ENCODE data around the gene PITPNC1.
"Not testable (repeated sequence)": the region's sequence is repeated elsewhere in the genome, so short reads cannot be mapped to it uniquely, and the experiment has no call there.

PITPNC1 gene

DNA sequence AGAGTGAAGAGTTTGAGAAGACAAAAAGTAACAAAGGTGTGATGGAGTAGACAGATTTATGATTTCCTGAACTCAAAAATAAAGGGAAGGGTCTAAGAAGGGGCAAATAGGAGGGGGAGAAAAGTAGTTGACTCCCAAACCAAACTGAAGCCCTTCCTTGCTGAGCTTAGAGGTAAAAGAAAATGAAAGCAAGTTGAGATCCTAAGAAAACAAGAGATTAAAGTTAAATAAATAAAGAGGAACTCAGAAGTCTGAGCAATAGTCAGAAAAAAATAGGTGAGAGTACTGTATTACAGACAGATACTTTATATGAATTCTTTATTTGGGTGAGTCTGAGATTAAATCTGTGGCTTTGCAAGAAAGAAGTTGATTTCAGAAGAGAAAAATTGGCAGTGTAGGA is 7.4 kb upstream of the PITPNC1 start:
- DNase-seq (ENCODE audit: low read depth), result no peak

DNA sequence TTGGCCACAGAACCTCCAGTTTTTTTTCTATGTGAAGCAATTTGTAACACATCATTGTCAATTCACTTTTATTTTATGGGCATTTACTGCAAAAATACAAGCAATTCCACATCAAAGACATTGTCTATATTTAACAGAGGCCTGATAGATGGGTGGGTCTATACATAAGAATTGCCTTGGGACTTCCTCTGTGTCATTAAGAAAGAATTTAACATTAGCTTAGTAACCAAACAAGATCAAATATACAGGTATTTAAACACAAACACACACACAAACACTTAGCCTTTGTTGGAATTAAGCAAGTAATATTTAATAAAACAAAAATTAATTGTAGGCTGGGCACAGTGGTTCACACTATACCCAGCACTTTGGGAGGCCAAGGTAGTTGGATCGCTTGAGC is 4.3 kb upstream of the PITPNC1 start:
- no peak for DNase-seq (ENCODE audit: low read depth)

GRCh38 chr17:67374329-67375053 is 2.6 kb upstream of the PITPNC1 start:
- DNase-seq (ENCODE audit: low read depth), result peak; percentile 76

GRCh38 chr17:67375054-67375427 is 2.0 kb upstream of the PITPNC1 start:
- DNase-seq (ENCODE audit: low read depth), result no peak

- no peak for DNase-seq (ENCODE audit: low read depth)
Observed at GRCh38 chr17:67375716-67376115, 1.4 kb upstream of the PITPNC1 start.

DNA sequence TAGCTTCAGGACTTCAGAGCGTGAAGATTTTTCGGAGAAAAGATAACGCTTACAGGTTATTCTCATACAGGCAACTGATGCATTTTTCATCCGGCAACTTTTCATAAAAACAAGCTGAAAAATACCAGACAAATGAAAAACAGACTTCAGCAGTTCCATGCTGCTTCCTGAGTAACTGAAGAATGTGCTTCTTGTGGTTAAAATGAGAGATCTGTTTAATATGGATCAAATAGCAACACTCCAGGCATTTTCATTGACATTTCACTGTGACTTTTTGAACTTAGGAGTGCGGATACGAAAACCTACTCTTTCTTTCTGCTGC is 705 bp upstream of the PITPNC1 start:
- no peak for DNase-seq (ENCODE audit: low read depth)

DNA sequence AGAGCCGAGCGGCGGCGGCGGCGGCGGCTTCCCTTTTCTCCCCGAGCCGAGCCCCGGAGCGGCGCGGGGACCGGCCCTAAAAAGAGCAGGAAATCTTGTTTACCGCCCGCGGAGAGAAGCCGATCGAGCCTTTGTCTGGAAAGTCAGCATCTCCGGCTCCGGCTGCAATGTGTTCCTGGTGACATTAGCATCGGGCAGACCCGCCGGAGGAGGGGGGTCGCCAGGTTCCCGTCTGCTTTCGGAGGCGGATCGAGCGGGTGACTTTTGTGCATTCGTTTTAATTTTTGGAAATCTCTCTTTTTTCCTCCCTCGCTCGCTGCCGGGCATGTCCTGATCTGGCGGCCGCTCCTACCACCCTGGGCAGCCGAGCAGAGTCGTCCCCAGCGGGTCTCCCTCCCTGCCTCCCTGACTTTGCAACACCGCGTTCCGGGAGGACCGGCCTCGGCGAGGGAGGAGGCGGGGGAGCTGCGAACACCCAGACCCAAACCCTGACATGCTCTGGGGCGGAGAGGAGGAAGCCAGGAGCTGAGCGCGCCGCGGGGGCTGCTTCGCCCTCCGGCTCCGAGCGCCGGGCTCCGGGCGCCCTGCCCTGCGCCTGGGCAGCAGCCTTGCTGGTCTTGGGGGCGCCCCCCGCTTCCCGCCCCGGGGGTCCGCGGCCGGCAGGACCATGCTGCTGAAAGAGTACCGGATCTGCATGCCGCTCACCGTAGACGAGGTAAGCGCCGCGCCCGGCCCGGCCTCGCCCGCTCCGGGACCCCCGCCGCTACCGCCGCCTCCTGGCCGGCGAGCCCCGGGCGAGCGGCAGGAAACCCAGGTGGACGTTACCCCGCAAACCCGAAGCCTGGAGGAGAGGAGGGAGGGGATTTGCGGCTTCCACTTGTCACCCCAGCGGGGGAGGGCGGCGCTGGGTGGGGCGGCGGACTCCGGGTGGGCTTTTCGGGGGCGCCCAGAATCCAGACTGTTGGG is 690 bp downstream of the PITPNC1 start:
- peak; percentile 39 for DNase-seq (ENCODE audit: low read depth)

DNA sequence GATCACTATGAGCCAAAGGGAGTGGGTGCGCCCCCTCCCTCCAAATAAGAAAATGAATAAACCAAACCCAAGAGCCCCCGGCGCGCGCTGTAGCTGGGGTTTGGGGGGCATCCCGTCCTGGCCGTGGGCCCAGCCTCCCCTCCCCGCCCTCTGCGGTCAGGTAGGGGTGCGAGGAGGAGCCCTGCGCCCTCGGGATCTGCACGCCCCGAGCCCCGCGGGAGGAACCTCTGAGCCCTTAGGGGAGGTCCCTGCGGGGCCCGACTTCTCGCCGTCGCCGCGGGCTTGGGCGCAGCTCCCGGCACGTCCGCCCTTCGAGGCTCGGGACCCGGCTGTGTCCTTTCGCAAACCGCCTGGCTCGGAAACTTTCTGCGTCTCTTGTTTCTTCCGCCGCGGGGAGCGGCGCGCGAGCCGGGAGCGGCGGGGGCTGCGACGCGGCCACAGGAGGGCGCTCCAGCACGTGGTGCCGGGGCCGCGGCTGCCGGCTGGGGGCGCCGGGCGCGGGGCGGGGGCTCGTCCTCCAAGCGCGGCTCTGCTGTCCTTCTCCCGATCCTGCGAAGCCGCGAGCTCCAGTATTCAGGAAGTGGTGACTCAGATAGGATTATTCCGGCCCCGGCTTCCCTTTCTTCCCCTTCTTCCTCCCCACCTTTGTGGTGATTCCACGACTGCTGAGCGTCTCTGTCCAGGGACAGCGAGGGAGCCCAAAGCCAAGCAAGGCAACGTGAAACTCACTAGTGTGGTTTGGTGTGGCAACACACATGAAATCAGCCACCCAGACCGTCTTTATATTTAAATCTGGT is 1.6 kb downstream of the PITPNC1 start:
- DNase-seq (ENCODE audit: low read depth), result peak; percentile 74

DNA sequence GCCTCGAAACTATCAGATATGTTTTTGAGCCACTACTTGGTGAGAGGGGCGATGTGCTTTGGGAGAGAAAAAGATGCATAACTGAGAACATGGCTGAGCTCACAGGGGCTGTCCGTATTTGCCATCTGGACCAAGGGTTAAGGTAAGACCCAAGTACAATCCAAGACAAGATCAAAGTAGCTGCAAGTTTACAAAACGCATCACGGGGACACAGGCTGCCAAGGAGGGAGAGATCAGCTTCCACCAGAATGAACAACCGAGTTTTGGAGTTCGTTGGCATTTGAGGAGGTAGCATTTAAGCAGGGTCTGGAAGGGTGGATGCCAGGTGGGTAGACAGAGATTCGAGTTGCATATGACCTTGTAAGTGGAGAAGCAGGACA is 2.2 kb downstream of the PITPNC1 start:
- DNase-seq (ENCODE audit: low read depth), result no peak

GRCh38 chr17:67381929-67382257 is 4.8 kb downstream of the PITPNC1 start:
- no peak for DNase-seq (ENCODE audit: low read depth)

GRCh38 chr17:67385122-67385988 is 8.3 kb downstream of the PITPNC1 start:
- no peak for DNase-seq (ENCODE audit: low read depth)

- peak; percentile 47 for DNase-seq (ENCODE audit: low read depth)
Observed at GRCh38 chr17:67386965-67387551, 10.0 kb downstream of the PITPNC1 start.

DNA sequence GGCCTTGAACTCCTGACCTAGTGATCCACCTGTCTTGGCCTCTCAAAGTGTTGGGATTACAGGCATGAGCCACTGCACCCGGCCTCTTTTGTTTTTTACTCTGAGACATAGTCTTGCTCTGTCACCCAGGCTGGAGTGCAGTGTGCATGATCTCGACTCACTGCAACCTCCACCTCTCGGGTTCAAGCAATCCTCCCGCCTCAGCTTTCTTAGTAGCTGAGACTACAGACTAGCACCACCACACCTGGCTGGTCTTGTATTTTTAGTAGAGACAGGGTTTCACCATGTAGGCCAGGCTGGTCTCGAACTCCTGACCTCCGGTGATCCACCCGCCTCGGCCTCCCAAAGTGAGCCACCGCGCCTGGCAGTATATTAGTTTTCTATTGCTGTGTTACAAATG is 11.5 kb downstream of the PITPNC1 start:
- DNase-seq (ENCODE audit: low read depth), result not testable (repeated sequence)

GRCh38 chr17:67388986-67389385 is 11.9 kb downstream of the PITPNC1 start:
- no peak for DNase-seq (ENCODE audit: low read depth)

DNA sequence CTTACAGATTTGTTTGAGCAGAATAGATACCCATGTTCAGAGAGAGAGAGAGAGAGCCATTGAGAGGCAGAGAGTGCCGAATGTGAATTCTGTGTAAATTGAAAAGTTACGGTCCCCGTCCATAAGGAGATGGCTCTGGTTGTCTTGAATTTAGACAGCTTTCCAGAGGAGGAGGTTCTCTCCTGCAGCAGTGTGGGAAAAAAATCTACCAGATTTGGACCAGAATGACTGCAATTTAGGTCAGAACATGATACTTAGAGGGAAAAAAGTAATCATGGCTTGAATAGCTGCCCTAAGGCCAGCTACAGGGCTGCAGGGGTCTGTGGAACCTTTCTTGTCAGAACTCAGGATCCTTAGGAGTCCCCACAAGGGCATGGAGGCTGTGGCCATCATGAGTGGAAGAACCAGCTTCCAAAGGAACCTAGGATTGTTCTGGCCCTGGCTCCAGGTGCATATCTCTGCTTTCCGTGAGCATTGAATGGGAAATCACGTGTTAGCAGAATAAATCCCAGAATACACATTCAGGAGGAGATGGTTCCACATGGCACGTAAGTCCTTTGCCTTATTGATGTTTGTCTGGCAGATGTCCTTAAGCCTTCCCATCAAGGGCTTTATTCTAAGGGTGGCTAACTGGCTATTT is 13.0 kb downstream of the PITPNC1 start:
- DNase-seq (ENCODE audit: low read depth), result no peak

DNA sequence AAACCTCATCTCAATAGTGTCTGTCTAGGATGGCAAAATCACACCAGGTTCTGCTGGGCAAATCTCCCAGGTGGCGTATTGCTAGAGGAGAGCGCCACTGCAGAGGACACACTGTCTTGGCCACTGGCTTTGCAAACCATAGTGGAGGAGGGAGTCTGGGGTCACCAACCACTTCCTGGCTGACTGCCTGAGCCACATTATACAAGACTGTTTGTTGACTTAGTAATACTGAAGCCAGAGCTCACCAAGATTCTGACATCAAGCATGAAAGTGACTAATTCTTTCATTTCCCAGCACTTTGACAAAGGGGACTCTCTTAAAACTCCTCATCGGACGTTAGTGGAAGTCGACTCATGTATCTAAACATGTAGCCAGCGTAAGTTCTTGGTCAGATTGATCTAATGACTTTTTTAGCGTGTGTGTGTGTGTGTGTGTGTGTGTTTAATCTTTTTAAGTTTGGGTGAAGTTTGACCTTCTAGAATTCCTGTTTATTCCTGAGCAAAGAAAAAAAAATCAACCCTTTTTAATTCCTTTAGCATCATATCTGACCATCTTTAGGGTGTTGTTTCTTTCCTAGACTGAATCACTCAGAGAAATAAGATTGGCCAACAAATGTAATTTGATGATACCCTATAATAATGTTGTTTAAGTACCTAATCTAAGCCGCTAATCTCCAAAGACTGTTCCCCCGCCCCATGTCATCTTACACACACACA is 13.7 kb downstream of the PITPNC1 start:
- peak; percentile 34 for DNase-seq (ENCODE audit: low read depth)

DNA sequence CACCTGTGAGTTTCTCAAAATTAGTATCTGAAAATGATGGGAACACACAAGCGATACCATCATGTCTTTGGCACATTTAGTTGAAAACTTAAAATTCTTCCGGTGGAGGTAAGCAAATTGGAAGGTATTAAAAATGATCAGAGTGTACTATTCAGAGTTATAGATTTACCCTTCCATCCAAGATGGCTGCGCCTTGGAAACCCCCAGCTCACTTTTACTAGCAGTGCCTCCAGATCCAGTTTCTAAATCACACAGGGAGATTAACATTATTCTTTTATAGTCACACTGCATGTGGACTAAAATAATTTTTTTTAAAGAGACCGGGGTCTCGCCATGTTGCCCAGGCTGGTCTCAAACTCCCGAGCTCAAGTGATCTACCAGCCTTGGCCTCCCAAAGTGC is 15.0 kb downstream of the PITPNC1 start:
- DNase-seq (ENCODE audit: low read depth), result no peak

DNA sequence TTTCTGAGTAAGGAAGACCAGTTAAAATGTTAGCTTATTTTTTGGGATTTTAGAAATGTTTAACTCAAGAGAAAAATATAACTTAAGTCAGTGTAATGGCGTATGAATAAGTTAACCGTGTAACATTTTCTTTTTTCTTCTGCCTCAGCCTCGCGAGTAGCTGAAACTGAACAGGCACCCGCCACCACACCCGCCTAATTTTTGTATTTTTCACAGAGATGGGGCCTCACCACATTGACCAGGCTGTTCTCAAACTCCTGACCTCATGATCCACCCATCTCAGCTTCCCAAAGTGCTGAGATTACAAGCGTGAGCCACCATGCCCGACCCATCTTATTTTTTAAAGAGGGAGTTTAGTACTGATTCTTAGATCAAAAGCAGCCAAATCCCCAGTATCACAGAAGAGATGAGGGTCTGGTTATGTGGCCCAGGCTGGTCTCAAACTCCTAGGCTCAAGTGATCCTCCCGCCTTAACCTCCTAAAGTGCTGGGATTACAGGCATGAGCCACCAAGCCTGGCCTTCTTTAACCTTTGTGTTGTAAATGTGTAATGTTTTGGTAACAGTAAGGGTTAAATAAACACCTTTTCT is 16.8 kb downstream of the PITPNC1 start:
- no peak for DNase-seq (ENCODE audit: low read depth)

- no peak for DNase-seq (ENCODE audit: low read depth)
Observed at GRCh38 chr17:67399676-67400075, 22.6 kb downstream of the PITPNC1 start.

DNA sequence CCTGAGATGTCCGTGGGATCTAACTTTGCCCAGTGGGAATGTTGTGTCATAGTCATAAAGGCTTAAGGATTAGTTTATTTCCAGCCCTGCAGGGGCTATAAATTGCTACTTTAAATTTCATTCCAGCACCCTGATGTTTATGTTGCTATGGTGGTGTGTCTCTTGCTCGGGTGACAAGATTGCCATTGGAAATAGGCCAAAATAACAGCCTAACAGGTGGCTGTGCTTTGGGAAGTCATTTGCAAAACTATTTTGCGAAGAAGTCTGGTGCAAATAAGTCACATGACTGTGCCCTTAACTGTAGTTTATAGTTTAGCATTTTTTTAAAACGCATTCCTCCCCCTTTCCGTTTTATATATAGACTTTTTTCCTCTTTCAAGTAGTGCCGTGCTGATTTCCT is 23.1 kb downstream of the PITPNC1 start:
- DNase-seq (ENCODE audit: low read depth), result no peak

All from activated T-helper 1 cell treated with Interleukin-2 at 50 U/mL for 16 hours (primary cell).